ENCODE measurements around the gene CYP27C1.

DNA sequence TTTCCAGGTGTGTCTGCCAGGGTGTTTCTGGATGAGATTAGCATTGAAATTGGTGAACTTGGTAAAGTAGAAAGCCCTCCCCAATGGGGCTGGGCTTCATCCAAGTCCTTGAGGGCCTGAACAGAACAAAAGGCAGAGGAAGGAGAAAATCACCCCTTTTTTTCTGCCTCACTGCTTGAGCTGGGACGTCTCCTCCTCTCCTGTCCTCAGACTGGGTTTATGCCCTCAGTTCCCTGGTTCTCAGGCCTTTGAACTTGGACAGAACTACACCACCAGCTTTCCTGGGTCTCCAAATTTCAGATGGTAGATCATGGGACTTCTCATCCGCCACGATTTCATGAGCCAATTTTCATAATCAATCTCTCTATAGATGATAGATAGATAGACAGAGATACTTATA is 59.4 kb downstream of the CYP27C1 start:
- TF ChIP-seq FOXM1 (IDR thresholded peaks at IDR 0.05; ENCODE audit: low read depth, low read length), result no peak
- TF ChIP-seq RAD51 (IDR thresholded peaks at IDR 0.05), result no peak
- no peak for TF ChIP-seq CTCF (IDR thresholded peaks at IDR 0.05 in 2 of 3, conservative IDR thresholded peaks at IDR 0.05 in 1 of 3; ENCODE audit: control insufficient read depth in 2 of 3, extremely low read depth in 1 of 3, insufficient read depth in 1 of 3, low read depth in 3 of 3, low read length in 3 of 3)
